Activated CD8-positive, alpha-beta T cell treated with anti-CD3 and anti-CD28 coated beads for 36 hours (primary cell): ENCODE measurements around the gene FAM47B. TPM values are rescaled to one million over a fixed set of nuclear protein-coding genes. Genes with fewer than 3 reads are reported as not detected.

Experiments used
- ATAC-seq: fragments of 200-7000 bp; cut with Tn5 transposase; one replicate; pipeline ENCODE4 v1.10.0; 2021; ENCODE audit warnings: mild to moderate bottlenecking, moderate library complexity
- CTCF ChIA-PET: fragments of 350-600 bp; sonication (Branson Sonifier 250); formaldehyde crosslinking; loops from one replicate; lab custom pipeline; 2021; ENCODE audit warnings: antibody characterized with exemption; lab: Charles Lee
- POLR2A ChIA-PET: fragments of 350-600 bp; sonication (Branson Sonifier 250); formaldehyde crosslinking; loops from one replicate; lab custom pipeline; 2021; ENCODE audit warnings: antibody characterized with exemption; lab: Charles Lee
- DNase-seq: peaks from one replicate; pipeline ENCODE4 v3.0.0-alpha.2; 2020
- H3K27ac Mint-ChIP-seq: one replicate; pipeline ENCODE4 v1.8.0; 2021; ENCODE audit warnings: mild to moderate bottlenecking, mixed read lengths
- H3K27me3 Mint-ChIP-seq: one replicate; pipeline ENCODE4 v1.8.0; 2021; ENCODE audit warnings: mixed read lengths
- H3K36me3 Mint-ChIP-seq: one replicate; pipeline ENCODE4 v1.8.0; 2021; ENCODE audit warnings: low read depth, mixed read lengths
- H3K4me1 Mint-ChIP-seq: one replicate; pipeline ENCODE4 v1.8.0; 2021; ENCODE audit warnings: low read depth, mixed read lengths
- H3K4me3 Mint-ChIP-seq: one replicate; pipeline ENCODE4 v1.8.0; 2021; ENCODE audit warnings: mild to moderate bottlenecking, moderate library complexity, mixed read lengths
- H3K9me3 Mint-ChIP-seq: one replicate; pipeline ENCODE4 v1.8.0; 2021; ENCODE audit warnings: mixed read lengths
- intact Hi-C: fragments of 100-400 bp; cut with micrococcal nuclease; formaldehyde crosslinking; loops from one replicate; pipeline ENCODE4 v1.10.0; 2022
- total RNA-seq, 2 experiments: library from RNA; stranded (reverse); gene quantifications; one replicate each; pipeline ENCODE4 v1.2.3, GENCODE V29; 2021
- TF ChIP-seq, protein P1 (sequence below): fragments of 200-600 bp; IDR thresholded peaks from one replicate; pipeline ENCODE4 v1.8.0; 2022; ENCODE audit warnings: antibody characterized with exemption, mild to moderate bottlenecking

The FAM47B gene
- total RNA-seq, 2 experiments from 2014 or later: not detected

- POLR2A ChIA-PET: no interaction called here
- no peaks in the 10 kb centered on the region for H3K27me3 Mint-ChIP-seq
Observed at GRCh38 chrX:34978171-34978570, 35.6 kb downstream of the FAM47B start.

DNA sequence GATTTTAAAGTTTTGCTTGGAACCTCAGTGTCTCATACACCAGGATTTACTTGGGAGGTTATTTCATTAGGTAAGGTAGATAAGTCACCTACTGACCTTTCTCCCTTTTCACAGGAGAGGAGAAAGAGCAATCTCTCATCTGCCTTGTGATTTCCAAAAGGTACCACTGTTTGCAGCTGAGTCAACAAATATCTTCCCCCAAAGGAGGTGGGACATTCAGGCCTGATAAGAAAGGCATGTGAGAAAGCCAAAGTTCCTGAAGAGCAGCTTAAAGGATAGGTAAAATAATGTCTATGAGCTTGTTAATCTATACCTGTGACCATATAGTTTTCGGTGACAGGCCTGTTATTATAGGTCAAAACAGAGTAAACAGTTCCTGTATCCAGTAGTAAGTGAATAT is 45.0 kb downstream of the FAM47B start:
- POLR2A ChIA-PET: no interaction called here
- TF ChIP-seq, protein P1, sequence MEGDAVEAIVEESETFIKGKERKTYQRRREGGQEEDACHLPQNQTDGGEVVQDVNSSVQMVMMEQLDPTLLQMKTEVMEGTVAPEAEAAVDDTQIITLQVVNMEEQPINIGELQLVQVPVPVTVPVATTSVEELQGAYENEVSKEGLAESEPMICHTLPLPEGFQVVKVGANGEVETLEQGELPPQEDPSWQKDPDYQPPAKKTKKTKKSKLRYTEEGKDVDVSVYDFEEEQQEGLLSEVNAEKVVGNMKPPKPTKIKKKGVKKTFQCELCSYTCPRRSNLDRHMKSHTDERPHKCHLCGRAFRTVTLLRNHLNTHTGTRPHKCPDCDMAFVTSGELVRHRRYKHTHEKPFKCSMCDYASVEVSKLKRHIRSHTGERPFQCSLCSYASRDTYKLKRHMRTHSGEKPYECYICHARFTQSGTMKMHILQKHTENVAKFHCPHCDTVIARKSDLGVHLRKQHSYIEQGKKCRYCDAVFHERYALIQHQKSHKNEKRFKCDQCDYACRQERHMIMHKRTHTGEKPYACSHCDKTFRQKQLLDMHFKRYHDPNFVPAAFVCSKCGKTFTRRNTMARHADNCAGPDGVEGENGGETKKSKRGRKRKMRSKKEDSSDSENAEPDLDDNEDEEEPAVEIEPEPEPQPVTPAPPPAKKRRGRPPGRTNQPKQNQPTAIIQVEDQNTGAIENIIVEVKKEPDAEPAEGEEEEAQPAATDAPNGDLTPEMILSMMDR: no peak
- no peaks in the 10 kb centered on the region for H3K4me1 Mint-ChIP-seq
- ATAC-seq (no peak), DNase-seq (no peak)
- CTCF ChIA-PET: no interaction called here
- intact Hi-C loops: no loop called here
- H3K9me3 Mint-ChIP-seq: no peaks in the 10 kb centered on the region
- no peak overlapping the region for H3K4me3 Mint-ChIP-seq
- H3K27ac Mint-ChIP-seq: no peak overlapping the region
- H3K36me3 Mint-ChIP-seq: no peaks in the 10 kb centered on the region
- no peaks in the 10 kb centered on the region for H3K27me3 Mint-ChIP-seq

More at GRCh38 chrX:34978171-34978570, 35.6 kb downstream of the FAM47B start:
- TF ChIP-seq, protein P1: no peak
- no peak overlapping the region for H3K4me3 Mint-ChIP-seq
- no peaks in the 10 kb centered on the region for H3K9me3 Mint-ChIP-seq
- no peak overlapping the region for H3K27ac Mint-ChIP-seq
- intact Hi-C loops: no loop called here
- CTCF ChIA-PET: no interaction called here
- H3K36me3 Mint-ChIP-seq: no peaks in the 10 kb centered on the region
- ATAC-seq (no peak), DNase-seq (no peak)
- no peaks in the 10 kb centered on the region for H3K4me1 Mint-ChIP-seq
